IPS-18a (cell line): ENCODE results near the gene SCN7A.
"Not testable (repeated sequence)": the region's sequence is repeated elsewhere in the genome, so short reads cannot be mapped to it uniquely, and the experiment has no call there.

Experiments used
- H3K27ac ChIP-seq: one replicate; pipeline ENCODE4 v1.5.1; 2013; ENCODE audit warnings: low read length
- H3K27me3 ChIP-seq: one replicate; pipeline ENCODE4 v1.6.1; 2013; ENCODE audit warnings: mild to moderate bottlenecking, low read length; ENCODE audit not compliant: control insufficient read depth, insufficient read depth
- H3K36me3 ChIP-seq: one replicate; pipeline ENCODE4 v1.6.1; 2013; ENCODE audit warnings: low read depth, low read length; ENCODE audit not compliant: control insufficient read depth
- H3K4me1 ChIP-seq: one replicate; pipeline ENCODE4 v1.6.1; 2013; ENCODE audit warnings: low read depth, low read length; ENCODE audit not compliant: control insufficient read depth
- H3K4me3 ChIP-seq: one replicate; pipeline ENCODE4 v1.5.1; 2013; ENCODE audit warnings: low read length
- H3K9ac ChIP-seq: one replicate; pipeline ENCODE4 v1.6.1; 2013; ENCODE audit warnings: mild to moderate bottlenecking, low read length, moderate library complexity
- H3K9me3 ChIP-seq: one replicate; pipeline ENCODE4 v1.6.1; 2013; ENCODE audit warnings: low read depth, low read length; ENCODE audit not compliant: control insufficient read depth

SCN7A gene

GRCh38 chr2:166418853-166419615, 75.0 kb downstream of the SCN7A start:
- H3K4me3 ChIP-seq: no peak overlapping the region
- H3K9ac ChIP-seq: no peak overlapping the region
- H3K27ac ChIP-seq: no peak overlapping the region
- H3K36me3 ChIP-seq: no peaks in the 10 kb centered on the region
- H3K4me1 ChIP-seq: no peaks in the 10 kb centered on the region
- no peaks in the 10 kb centered on the region for H3K27me3 ChIP-seq
- no peaks in the 10 kb centered on the region for H3K9me3 ChIP-seq

GRCh38 chr2:166417669-166418068, 76.4 kb downstream of the SCN7A start:
- Histone ChIP-seq H3K9me3 (no peaks in the 10 kb centered on the region), H3K27me3 (no peaks in the 10 kb centered on the region), H3K27ac (no peak overlapping the region)

GRCh38 chr2:166413255-166413654, 80.8 kb downstream of the SCN7A start:
- H3K9ac ChIP-seq: no peak overlapping the region
- H3K27ac ChIP-seq: no peak overlapping the region
- no peak overlapping the region for H3K4me3 ChIP-seq
- H3K4me1 ChIP-seq: no peaks in the 10 kb centered on the region
- H3K36me3 ChIP-seq: no peaks in the 10 kb centered on the region
- H3K9me3 ChIP-seq: no peaks in the 10 kb centered on the region
- no peaks in the 10 kb centered on the region for H3K27me3 ChIP-seq

More at GRCh38 chr2:166417669-166418068, 76.4 kb downstream of the SCN7A start:
- Histone ChIP-seq H3K4me1 (no peaks in the 10 kb centered on the region), H3K9ac (no peak overlapping the region), H3K36me3 (no peaks in the 10 kb centered on the region), H3K4me3 (no peak overlapping the region)

- no peaks in the 10 kb centered on the region for H3K9me3 ChIP-seq
- H3K4me3 ChIP-seq: no peak overlapping the region
- H3K27ac ChIP-seq: no peak overlapping the region
- H3K9ac ChIP-seq: no peak overlapping the region
- no peaks in the 10 kb centered on the region for H3K36me3 ChIP-seq
- H3K27me3 ChIP-seq: no peaks in the 10 kb centered on the region
- no peaks in the 10 kb centered on the region for H3K4me1 ChIP-seq
Observed at GRCh38 chr2:166411473-166412230, 82.4 kb downstream of the SCN7A start.

- no peak overlapping the region for H3K9ac ChIP-seq
Observed at GRCh38 chr2:166410828-166411472, 83.1 kb downstream of the SCN7A start.

GRCh38 chr2:166407746-166408145, 86.3 kb downstream of the SCN7A start:
- not testable (repeated sequence) for H3K4me1 ChIP-seq, H3K9me3 ChIP-seq, H3K9ac ChIP-seq

More at GRCh38 chr2:166410828-166411472, 83.1 kb downstream of the SCN7A start:
- no peaks in the 10 kb centered on the region for H3K36me3 ChIP-seq
- H3K9me3 ChIP-seq: no peaks in the 10 kb centered on the region
- no peak overlapping the region for H3K27ac ChIP-seq
- no peak overlapping the region for H3K4me3 ChIP-seq
- H3K4me1 ChIP-seq: no peaks in the 10 kb centered on the region
- no peaks in the 10 kb centered on the region for H3K27me3 ChIP-seq

GRCh38 chr2:166406374-166406773, 87.7 kb downstream of the SCN7A start:
- Histone ChIP-seq H3K9me3 (no peaks in the 10 kb centered on the region), H3K4me1 (no peaks in the 10 kb centered on the region), H3K36me3 (no peaks in the 10 kb centered on the region), H3K4me3 (no peak overlapping the region), H3K27ac (no peak overlapping the region), H3K27me3 (no peaks in the 10 kb centered on the region), H3K9ac (no peak overlapping the region)

More at GRCh38 chr2:166407746-166408145, 86.3 kb downstream of the SCN7A start:
- not testable (repeated sequence) for H3K4me3 ChIP-seq, H3K27me3 ChIP-seq, H3K36me3 ChIP-seq, H3K27ac ChIP-seq

GRCh38 chr2:166405569-166405926, 88.5 kb downstream of the SCN7A start:
- no peak overlapping the region for H3K9ac ChIP-seq

GRCh38 chr2:166404831-166405568, 89.0 kb downstream of the SCN7A start:
- no peaks in the 10 kb centered on the region for H3K9me3 ChIP-seq
- H3K27me3 ChIP-seq: no peaks in the 10 kb centered on the region
- no peak overlapping the region for H3K9ac ChIP-seq
- H3K36me3 ChIP-seq: no peaks in the 10 kb centered on the region
- no peaks in the 10 kb centered on the region for H3K4me1 ChIP-seq
- H3K4me3 ChIP-seq: no peak overlapping the region
- no peak overlapping the region for H3K27ac ChIP-seq

More at GRCh38 chr2:166405569-166405926, 88.5 kb downstream of the SCN7A start:
- Histone ChIP-seq H3K36me3 (no peaks in the 10 kb centered on the region), H3K27ac (no peak overlapping the region), H3K4me1 (no peaks in the 10 kb centered on the region), H3K9me3 (no peaks in the 10 kb centered on the region), H3K27me3 (no peaks in the 10 kb centered on the region), H3K4me3 (no peak overlapping the region)

- Histone ChIP-seq H3K9ac (no peak overlapping the region), H3K4me3 (no peak overlapping the region), H3K27me3 (no peaks in the 10 kb centered on the region), H3K9me3 (no peaks in the 10 kb centered on the region), H3K27ac (no peak overlapping the region), H3K36me3 (no peaks in the 10 kb centered on the region), H3K4me1 (no peaks in the 10 kb centered on the region)
Observed at GRCh38 chr2:166394245-166394644, 99.8 kb downstream of the SCN7A start.

DNA sequence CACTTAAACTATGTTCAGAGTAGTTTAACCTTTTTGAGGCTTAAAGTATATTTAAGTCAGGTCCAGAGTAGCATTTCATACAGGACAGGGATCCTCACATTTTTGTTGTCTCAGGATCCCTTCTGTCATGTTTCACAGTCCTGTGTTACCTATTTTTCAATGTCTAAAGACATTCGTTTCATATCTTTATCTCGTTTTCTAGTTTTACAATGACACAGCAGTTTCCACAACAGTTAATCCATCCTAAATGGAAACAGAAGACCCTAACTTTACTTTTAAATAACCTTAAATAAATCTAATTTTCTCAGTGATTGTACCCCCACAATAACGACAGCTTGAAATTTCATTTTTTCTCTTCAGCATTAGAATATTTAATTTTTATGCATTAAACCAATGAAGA, 101.0 kb downstream of the SCN7A start:
- H3K4me1 ChIP-seq: no peaks in the 10 kb centered on the region
- no peaks in the 10 kb centered on the region for H3K9me3 ChIP-seq
- H3K36me3 ChIP-seq: no peaks in the 10 kb centered on the region
- no peak overlapping the region for H3K9ac ChIP-seq
- no peak overlapping the region for H3K27ac ChIP-seq
- no peak overlapping the region for H3K4me3 ChIP-seq
- no peaks in the 10 kb centered on the region for H3K27me3 ChIP-seq
